GM04503 (cell line): ENCODE measurements around the gene RASSF10.

Experiments
- DNase-seq: peaks from one replicate; pipeline ENCODE4 v3.0.0-alpha.2; 2012; ENCODE audit warnings: low read depth

RASSF10 gene

DNA sequence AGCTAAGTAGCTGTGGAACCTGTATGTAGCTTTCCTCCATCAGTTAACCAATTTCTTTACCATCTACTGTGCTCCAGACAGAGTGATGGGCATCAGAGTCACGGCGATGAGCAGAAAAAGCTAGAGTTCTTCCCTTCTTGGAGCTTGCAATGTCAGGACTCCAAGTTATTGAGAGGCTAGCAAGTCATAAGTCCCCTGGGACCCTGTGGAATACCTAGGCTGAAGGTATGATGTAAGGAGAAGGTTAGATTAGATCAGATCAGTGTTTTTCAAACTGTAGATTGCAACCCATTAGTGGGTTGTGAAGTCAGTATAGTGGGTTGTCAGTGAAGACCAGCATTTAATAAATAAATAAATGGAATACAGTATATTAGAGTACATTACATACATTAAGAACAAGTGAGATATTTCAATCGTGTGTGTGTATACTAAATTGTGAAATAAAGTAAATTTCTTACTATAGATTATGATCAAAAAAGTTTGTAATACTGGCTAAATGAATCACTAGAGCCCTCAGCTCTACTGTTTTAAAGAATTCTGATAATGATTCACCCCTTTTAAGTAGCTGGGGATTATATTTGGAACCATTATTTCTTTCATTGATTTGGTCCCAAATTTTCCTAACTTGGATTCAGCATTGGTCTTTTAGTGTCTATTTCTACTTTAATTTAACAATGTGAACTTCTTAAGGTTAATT lies 52.3 kb downstream of the RASSF10 start:
- no peak for DNase-seq
